HL-60 (cell line): ENCODE data around the gene AGAP1.

ENCODE experiments used
- DNase-seq, 2 experiments: peaks; one replicate each; pipeline ENCODE4 v3.0.0-alpha.2; 2010 to 2020; ENCODE audit warnings: low read depth in 1 of 2, low spot score in 1 of 2
- H3K27ac ChIP-seq: fragments of 250-450 bp; sonication (Bioruptor Pico); replicated peaks from 2 replicates; pipeline ENCODE4 v1.5.1; 2020; ENCODE audit warnings: mild to moderate bottlenecking, moderate library complexity
- H3K27me3 ChIP-seq: fragments of 250-450 bp; sonication (Bioruptor Pico); 2 replicates; pipeline ENCODE4 v1.5.1; 2021; ENCODE audit warnings: mild to moderate bottlenecking, moderate library complexity; ENCODE audit not compliant: insufficient read depth, poor library complexity, severe bottlenecking
- H3K4me3 ChIP-seq: replicated peaks from 2 replicates; pipeline ENCODE4 v1.5.1; 2011; ENCODE audit warnings: mild to moderate bottlenecking, control low read depth, low read length; ENCODE audit not compliant: insufficient read depth
- CTCF ChIP-seq: IDR thresholded peaks from one replicate; pipeline ENCODE4 v1.5.1; 2011; ENCODE audit warnings: low read length, control low read depth, inconsistent platforms; ENCODE audit not compliant: insufficient read depth
- GABPA ChIP-seq: IDR thresholded peaks from 2 replicates; pipeline ENCODE4 v1.6.1; 2012; ENCODE audit warnings: low read depth
- POLR2AphosphoS5 ChIP-seq: IDR thresholded peaks from 2 replicates; pipeline ENCODE4 v1.6.1; 2012; ENCODE audit warnings: low read depth
- SPI1 ChIP-seq: IDR thresholded peaks from 2 replicates; pipeline ENCODE4 v1.6.1; 2012; ENCODE audit warnings: low read depth, mild to moderate bottlenecking, borderline replicate concordance
- TF ChIP-seq, protein P1 (sequence below): IDR thresholded peaks from 2 replicates; pipeline ENCODE4 v1.6.1; 2012; ENCODE audit warnings: low read depth; ENCODE audit not compliant: insufficient replicate concordance

Gene AGAP1

DNA sequence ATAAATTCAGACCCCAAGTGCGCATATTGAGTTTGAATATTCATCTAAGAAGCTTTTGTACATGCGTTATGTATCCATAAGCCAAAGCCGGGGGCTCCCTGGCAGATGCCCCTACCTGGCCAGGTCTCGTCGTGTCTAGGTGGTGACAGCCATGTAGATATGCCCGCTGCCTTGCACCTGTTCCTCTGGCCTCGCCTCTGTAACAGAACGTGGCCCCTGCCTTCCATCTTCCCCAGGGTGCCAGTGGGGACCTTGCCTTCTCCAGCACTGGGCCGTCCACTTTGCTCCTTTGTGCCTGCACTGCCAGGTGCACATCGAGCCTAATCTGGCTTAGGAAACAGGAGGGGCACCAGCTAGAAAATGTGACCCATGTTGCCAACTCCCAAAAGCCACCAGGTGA lies 198.2 kb downstream of the AGAP1 start:
- TF ChIP-seq SPI1 (no peak), POLR2AphosphoS5 (no peak), CTCF (no peak), GABPA (no peak)
- TF ChIP-seq, protein P1, sequence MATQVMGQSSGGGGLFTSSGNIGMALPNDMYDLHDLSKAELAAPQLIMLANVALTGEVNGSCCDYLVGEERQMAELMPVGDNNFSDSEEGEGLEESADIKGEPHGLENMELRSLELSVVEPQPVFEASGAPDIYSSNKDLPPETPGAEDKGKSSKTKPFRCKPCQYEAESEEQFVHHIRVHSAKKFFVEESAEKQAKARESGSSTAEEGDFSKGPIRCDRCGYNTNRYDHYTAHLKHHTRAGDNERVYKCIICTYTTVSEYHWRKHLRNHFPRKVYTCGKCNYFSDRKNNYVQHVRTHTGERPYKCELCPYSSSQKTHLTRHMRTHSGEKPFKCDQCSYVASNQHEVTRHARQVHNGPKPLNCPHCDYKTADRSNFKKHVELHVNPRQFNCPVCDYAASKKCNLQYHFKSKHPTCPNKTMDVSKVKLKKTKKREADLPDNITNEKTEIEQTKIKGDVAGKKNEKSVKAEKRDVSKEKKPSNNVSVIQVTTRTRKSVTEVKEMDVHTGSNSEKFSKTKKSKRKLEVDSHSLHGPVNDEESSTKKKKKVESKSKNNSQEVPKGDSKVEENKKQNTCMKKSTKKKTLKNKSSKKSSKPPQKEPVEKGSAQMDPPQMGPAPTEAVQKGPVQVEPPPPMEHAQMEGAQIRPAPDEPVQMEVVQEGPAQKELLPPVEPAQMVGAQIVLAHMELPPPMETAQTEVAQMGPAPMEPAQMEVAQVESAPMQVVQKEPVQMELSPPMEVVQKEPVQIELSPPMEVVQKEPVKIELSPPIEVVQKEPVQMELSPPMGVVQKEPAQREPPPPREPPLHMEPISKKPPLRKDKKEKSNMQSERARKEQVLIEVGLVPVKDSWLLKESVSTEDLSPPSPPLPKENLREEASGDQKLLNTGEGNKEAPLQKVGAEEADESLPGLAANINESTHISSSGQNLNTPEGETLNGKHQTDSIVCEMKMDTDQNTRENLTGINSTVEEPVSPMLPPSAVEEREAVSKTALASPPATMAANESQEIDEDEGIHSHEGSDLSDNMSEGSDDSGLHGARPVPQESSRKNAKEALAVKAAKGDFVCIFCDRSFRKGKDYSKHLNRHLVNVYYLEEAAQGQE, result no peak
- H3K27me3 ChIP-seq, result no peaks in the 10 kb centered on the region
- no peak overlapping the region for H3K27ac ChIP-seq
- H3K4me3 ChIP-seq, result no peak overlapping the region
- DNase-seq, result no peak

DNA sequence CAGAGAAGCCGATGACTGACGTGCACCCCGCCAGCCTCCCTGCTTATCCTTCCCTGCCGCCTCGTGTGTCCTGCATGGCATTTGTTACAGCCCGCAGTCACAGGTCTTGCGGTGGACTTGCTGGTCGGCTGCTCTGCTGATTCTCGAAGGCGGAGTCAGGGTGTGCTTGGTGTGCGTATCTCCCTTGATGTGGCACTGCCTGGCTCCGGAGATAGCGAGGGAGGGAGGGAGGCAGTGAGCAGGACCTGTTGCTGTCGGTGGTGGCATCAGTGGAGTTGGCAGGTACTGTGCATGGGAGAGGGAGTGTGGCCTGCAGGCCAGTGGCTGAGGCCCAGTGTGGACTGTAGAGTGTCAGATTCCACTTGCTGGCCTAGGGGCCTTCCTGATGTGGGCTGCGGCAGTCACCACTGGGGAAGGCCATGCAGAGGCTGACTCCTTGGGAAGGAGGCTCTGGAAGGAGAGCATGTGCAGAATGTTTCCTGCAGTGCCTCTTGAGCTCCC lies 198.9 kb downstream of the AGAP1 start:
- DNase-seq, result no peak
- H3K4me3 ChIP-seq, result no peak overlapping the region
- H3K27ac ChIP-seq, result no peak overlapping the region
- TF ChIP-seq POLR2AphosphoS5, result no peak
- no peak for TF ChIP-seq CTCF
- TF ChIP-seq, protein P1, result no peak
- no peak for TF ChIP-seq SPI1
- TF ChIP-seq GABPA, result no peak
- no peaks in the 10 kb centered on the region for H3K27me3 ChIP-seq

DNA sequence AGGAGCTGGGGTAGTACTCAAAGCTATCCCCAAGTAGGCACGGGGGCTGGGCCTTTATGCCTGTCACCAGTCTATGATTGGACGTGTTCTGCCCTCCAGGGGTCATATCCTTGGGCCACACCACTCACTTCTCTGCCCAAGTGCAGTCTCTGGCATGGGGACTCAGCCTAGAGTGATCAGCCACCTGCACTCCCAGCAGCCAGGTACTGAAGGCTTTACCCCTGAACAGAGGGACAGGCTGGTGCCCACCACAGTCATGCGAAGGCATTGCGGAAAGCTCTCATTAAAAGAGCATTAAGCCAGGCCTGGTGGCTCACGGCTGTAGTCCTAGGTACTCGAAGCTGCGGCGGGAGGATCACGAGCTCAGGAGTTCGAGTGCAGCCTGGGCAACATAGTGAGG lies 199.4 kb downstream of the AGAP1 start:
- Histone ChIP-seq H3K27me3 (no peaks in the 10 kb centered on the region), H3K27ac (no peak overlapping the region), H3K4me3 (no peak overlapping the region)
- no peak for TF ChIP-seq POLR2AphosphoS5
- TF ChIP-seq GABPA, result no peak
- DNase-seq, result no peak

GRCh38 chr2:235694721-235695601 lies 201.1 kb downstream of the AGAP1 start:
- H3K27me3 ChIP-seq, result no peaks in the 10 kb centered on the region
- TF ChIP-seq CTCF (no peak), GABPA (no peak), POLR2AphosphoS5 (no peak), SPI1 (no peak)
- TF ChIP-seq, protein P1, result no peak
- no peak overlapping the region for H3K4me3 ChIP-seq
- no peak for DNase-seq
- H3K27ac ChIP-seq, result no peak overlapping the region
